HL-60/S4 treated with phorbol 12-myristate 13-acetate at 8.2 ng/mL for 4 days and 3 days (cell line): ENCODE data around the gene OPN4.

Experiments
- in situ Hi-C: fragments of 300-500 bp; cut with MboI; formaldehyde crosslinking; loops from 2 replicates; pipeline ENCODE4 v1.15.0; 2022; ENCODE audit warnings: low sequenced_read_pairs

The OPN4 gene

GRCh38 chr10:86693275-86693674 is 38.9 kb downstream of the OPN4 start:
- in situ Hi-C loops = loop anchor here (25.0 kb wide), 1 partner anchor 194 kb away; no protein-coding TSS in a partner anchor

GRCh38 chr10:86693721-86694369 is 39.5 kb downstream of the OPN4 start:
- in situ Hi-C loops = loop anchor here (25.0 kb wide), 1 partner anchor 193 kb away; no protein-coding TSS in a partner anchor

GRCh38 chr10:86698207-86698940 is 44.0 kb downstream of the OPN4 start:
- in situ Hi-C loops = loop anchor here (25.0 kb wide), 1 partner anchor 189 kb away; no protein-coding TSS in a partner anchor

GRCh38 chr10:86699125-86699524 is 44.8 kb downstream of the OPN4 start:
- in situ Hi-C loops = loop anchor here (25.0 kb wide), 1 partner anchor 188 kb away; no protein-coding TSS in a partner anchor

- in situ Hi-C loops = loop anchor here (25.0 kb wide), 1 partner anchor 188 kb away; no protein-coding TSS in a partner anchor
Measured at GRCh38 chr10:86699541-86699940, 45.2 kb downstream of the OPN4 start.

- in situ Hi-C loops = loop anchor here (25.0 kb wide), 1 partner anchor 187 kb away; no protein-coding TSS in a partner anchor
Measured at GRCh38 chr10:86699991-86700840, 45.9 kb downstream of the OPN4 start.

- in situ Hi-C loops = no loop called here
Measured at GRCh38 chr10:86700851-86701617, 46.7 kb downstream of the OPN4 start.

- in situ Hi-C loops = no loop called here
Measured at GRCh38 chr10:86703176-86703575, 48.8 kb downstream of the OPN4 start.

GRCh38 chr10:86705139-86705538 is 50.8 kb downstream of the OPN4 start:
- in situ Hi-C loops = no loop called here

- in situ Hi-C loops = no loop called here
Measured at GRCh38 chr10:86705905-86706304, 51.6 kb downstream of the OPN4 start.

GRCh38 chr10:86706401-86706841 is 52.1 kb downstream of the OPN4 start:
- in situ Hi-C loops = no loop called here

- in situ Hi-C loops = no loop called here
Measured at GRCh38 chr10:86706977-86707376, 52.6 kb downstream of the OPN4 start.

GRCh38 chr10:86707505-86707904 is 53.2 kb downstream of the OPN4 start:
- in situ Hi-C loops = no loop called here

GRCh38 chr10:86708068-86708782 is 53.9 kb downstream of the OPN4 start:
- in situ Hi-C loops = no loop called here

- in situ Hi-C loops = no loop called here
Measured at GRCh38 chr10:86708783-86709380, 54.5 kb downstream of the OPN4 start.

- in situ Hi-C loops = no loop called here
Measured at GRCh38 chr10:86709396-86710185, 55.2 kb downstream of the OPN4 start.

GRCh38 chr10:86710987-86711512 is 56.7 kb downstream of the OPN4 start:
- in situ Hi-C loops = no loop called here
